Measurements from ENCODE around the gene SRPK3.

GRCh38 chrX:153783378-153784013, 2.7 kb downstream of the SRPK3 start:
- TF ChIP-seq YY1 (IDR thresholded peaks at IDR 0.05; ENCODE audit: low read depth) (no peak), EP300 (IDR thresholded peaks at IDR 0.05; ENCODE audit: borderline replicate concordance) (no peak), CREB1 (IDR thresholded peaks at IDR 0.05; ENCODE audit: low read depth) (no peak), TEAD4 (IDR thresholded peaks at IDR 0.05) (no peak), TAF1 (IDR thresholded peaks at IDR 0.05; ENCODE audit: low read depth) (no peak), REST (IDR thresholded peaks at IDR 0.05; ENCODE audit: low read depth) (no peak), EGR1 (IDR thresholded peaks at IDR 0.05) (no peak), MAX (IDR thresholded peaks at IDR 0.05) (no peak), RAD21 (IDR thresholded peaks at IDR 0.05; ENCODE audit: low read depth) (no peak)
